GM23338 (cell line): ENCODE data around the gene CACNA1C. TPM values are rescaled to one million over a fixed set of nuclear protein-coding genes. Genes with fewer than 3 reads are reported as not detected.

ENCODE experiments used
- ATAC-seq: fragments of 200-7000 bp; cut with Tn5 transposase; 3 replicates; pipeline ENCODE4 v1.9.1; 2020
- DNase-seq: peaks from one replicate; pipeline ENCODE4 v3.0.0-alpha.2; 2015; ENCODE audit warnings: low spot score
- H2AFZ ChIP-seq: fragments of 200-600 bp; sonication (generic); 2 replicates; pipeline ENCODE4 v1.8.0; 2016; ENCODE audit warnings: antibody characterized with exemption, mild to moderate bottlenecking, moderate library complexity
- H3F3A ChIP-seq: fragments of 200-600 bp; sonication (generic); replicated peaks from 2 replicates; pipeline ENCODE4 v1.8.0; 2017; ENCODE audit warnings: antibody characterized with exemption, mixed run types, low read depth
- H3K27ac ChIP-seq: fragments of 200-600 bp; sonication (generic); 2 replicates; pipeline ENCODE4 v1.6.1; 2016; ENCODE audit warnings: low read depth
- H3K27me3 ChIP-seq: fragments of 200-600 bp; sonication (generic); 2 replicates; pipeline ENCODE4 v1.8.0; 2016; ENCODE audit warnings: mild to moderate bottlenecking, mixed run types, moderate library complexity; ENCODE audit not compliant: insufficient read depth
- H3K36me3 ChIP-seq: fragments of 200-600 bp; sonication (generic); 2 replicates; pipeline ENCODE4 v1.8.0; 2016; ENCODE audit warnings: mild to moderate bottlenecking; ENCODE audit not compliant: insufficient read depth
- H3K4me1 ChIP-seq: fragments of 200-600 bp; sonication (generic); 2 replicates; pipeline ENCODE4 v1.8.0; 2016; ENCODE audit warnings: mild to moderate bottlenecking, moderate library complexity; ENCODE audit not compliant: insufficient read depth
- H3K4me2 ChIP-seq: fragments of 200-600 bp; sonication (generic); 2 replicates; pipeline ENCODE4 v1.7.1; 2017; ENCODE audit warnings: mixed run types
- H3K4me3 ChIP-seq: fragments of 200-600 bp; sonication (generic); 2 replicates; pipeline ENCODE4 v1.6.1; 2016; ENCODE audit warnings: mixed run types
- H3K79me2 ChIP-seq: fragments of 200-600 bp; sonication (generic); replicated peaks from 2 replicates; pipeline ENCODE4 v1.8.0; 2017; ENCODE audit warnings: mild to moderate bottlenecking; ENCODE audit not compliant: insufficient read depth
- H3K9me2 ChIP-seq: fragments of 200-600 bp; sonication (generic); 2 replicates; pipeline ENCODE4 v1.8.0; 2017; ENCODE audit not compliant: insufficient read depth
- H4K20me1 ChIP-seq: fragments of 200-600 bp; sonication (generic); replicated peaks from 2 replicates; pipeline ENCODE4 v1.8.0; 2017; ENCODE audit warnings: mild to moderate bottlenecking; ENCODE audit not compliant: insufficient read depth
- H3K27ac Mint-ChIP-seq: 2 replicates; pipeline ENCODE4 v1.8.0; 2020; ENCODE audit warnings: inconsistent platforms, mild to moderate bottlenecking, moderate library complexity, mixed read lengths
- H3K27me3 Mint-ChIP-seq: 3 replicates; pipeline ENCODE4 v1.8.0; 2022; ENCODE audit warnings: low read depth, mild to moderate bottlenecking, moderate library complexity, mixed read lengths, inconsistent platforms; ENCODE audit not compliant: insufficient read depth, poor library complexity
- H3K36me3 Mint-ChIP-seq: 3 replicates; pipeline ENCODE4 v1.8.0; 2021; ENCODE audit warnings: low read depth, mild to moderate bottlenecking, inconsistent platforms, moderate library complexity, mixed read lengths
- H3K4me1 Mint-ChIP-seq: 3 replicates; pipeline ENCODE4 v1.8.0; 2020; ENCODE audit warnings: mild to moderate bottlenecking, inconsistent platforms, mixed read lengths
- H3K4me3 Mint-ChIP-seq: 3 replicates; pipeline ENCODE4 v1.8.0; 2021; ENCODE audit warnings: moderate library complexity, mild to moderate bottlenecking, inconsistent platforms, mixed read lengths
- H3K9me3 Mint-ChIP-seq: 3 replicates; pipeline ENCODE4 v1.8.0; 2020; ENCODE audit warnings: moderate library complexity, mild to moderate bottlenecking, inconsistent platforms, mixed read lengths
- CREB1 ChIP-seq: fragments of 250-450 bp; sonication (Bioruptor Pico); IDR thresholded peaks from 2 replicates; pipeline ENCODE4 v1.5.0; 2020; ENCODE audit warnings: low read depth, mild to moderate bottlenecking, moderate library complexity
- EZH2 ChIP-seq: fragments of 200-600 bp; sonication (generic); IDR thresholded peaks from one replicate; pipeline ENCODE4 v1.8.0; 2017; ENCODE audit warnings: antibody characterized with exemption, mild to moderate bottlenecking, low read depth; ENCODE audit not compliant: unreplicated experiment
- EZH2phosphoT487 ChIP-seq: fragments of 200-600 bp; sonication (generic); IDR thresholded peaks from one replicate; pipeline ENCODE4 v1.8.1; 2018; ENCODE audit warnings: antibody characterized with exemption; ENCODE audit not compliant: unreplicated experiment
- JUNB ChIP-seq: IDR thresholded peaks from one replicate; pipeline ENCODE4 v1.6.1; 2016; ENCODE audit warnings: antibody characterized with exemption; ENCODE audit not compliant: unreplicated experiment
- NANOG ChIP-seq: IDR thresholded peaks from 2 replicates; pipeline ENCODE4 v1.6.1; 2016; ENCODE audit warnings: antibody characterized with exemption, borderline replicate concordance
- POLR2AphosphoS5 ChIP-seq: IDR thresholded peaks from 2 replicates; pipeline ENCODE4 v1.6.1; 2016; ENCODE audit warnings: antibody characterized with exemption, low read depth
- STAT1 ChIP-seq: IDR thresholded peaks from one replicate; pipeline ENCODE4 v1.6.1; 2016; ENCODE audit warnings: antibody characterized with exemption; ENCODE audit not compliant: unreplicated experiment
- ZNF114 ChIP-seq: fragments of 250-450 bp; sonication (Bioruptor Pico); IDR thresholded peaks from 2 replicates; pipeline ENCODE4 v1.5.0; 2020; ENCODE audit warnings: mild to moderate bottlenecking, moderate library complexity
- ZNF331 ChIP-seq: fragments of 250-450 bp; sonication (Bioruptor Pico); IDR thresholded peaks from 2 replicates; pipeline ENCODE4 v1.5.0; 2020; ENCODE audit warnings: low read depth, mild to moderate bottlenecking, moderate library complexity
- polyA plus RNA-seq: library from polyadenylated mRNA; unstranded; fragments of >200 nt; fragmentation: Nextera tagmentation; extraction: Ambion mirVana; gene quantifications from 2 replicates; pipeline ENCODE4 v1.2.1, GENCODE V29; 2016
- total RNA-seq: library from RNA; depleted of rRNA; stranded (reverse); fragments of >200 nt; shearing (Covaris generic); gene quantifications from 2 replicates; pipeline ENCODE4 v1.2.3, GENCODE V29; 2014
- TF ChIP-seq, protein P1 (sequence below), 2 experiments: fragments of 200-600 bp in 1 of 2; sonication (generic) in 1 of 2; conservative IDR thresholded peaks; 2 replicates each; pipeline versions ENCODE4 v1.5.1 to v1.6.1; 2016 to 2017; ENCODE audit warnings: antibody characterized with exemption in 2 of 2, low read depth in 2 of 2, mild to moderate bottlenecking in 2 of 2, moderate library complexity in 1 of 2
- TF ChIP-seq, protein P2 (sequence below): IDR thresholded peaks from one replicate; pipeline ENCODE4 v1.6.1; 2018; ENCODE audit warnings: antibody characterized with exemption; ENCODE audit not compliant: unreplicated experiment
- TF ChIP-seq, protein P3 (sequence below): IDR thresholded peaks from 2 replicates; pipeline ENCODE4 v1.6.1; 2016; ENCODE audit warnings: antibody characterized with exemption
- TF ChIP-seq, protein P4 (sequence below): fragments of 250-450 bp; sonication (Bioruptor Pico); IDR thresholded peaks from 2 replicates; pipeline ENCODE4 v1.5.0; 2020; ENCODE audit warnings: mild to moderate bottlenecking, moderate library complexity

Gene CACNA1C
- total and polyA plus RNA-seq, 2 experiments from 2014 or later = 0.78 to 2.1 TPM

DNA sequence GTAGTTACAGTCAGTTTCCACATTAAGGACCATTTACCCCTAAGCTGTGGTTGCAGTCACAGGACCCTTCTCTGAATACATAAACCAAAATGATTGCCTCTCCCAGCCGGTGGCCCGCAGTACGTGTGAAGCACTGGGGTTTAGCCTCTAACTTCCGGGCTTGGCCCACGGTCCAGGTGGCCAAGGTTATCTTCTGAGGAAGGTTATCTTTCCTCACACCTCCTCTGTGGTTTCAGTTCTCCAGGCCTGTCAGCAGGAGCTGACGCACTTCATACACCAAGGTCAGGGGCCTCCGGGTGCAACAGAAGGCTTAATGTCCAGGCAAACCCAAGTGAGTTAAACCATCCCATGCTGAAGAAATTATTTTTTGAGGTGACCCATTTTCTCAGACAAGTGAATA, 451.0 kb downstream of the CACNA1C start:
- H3K4me1 ChIP-seq = no peaks in the 10 kb centered on the region
- H3K36me3 Mint-ChIP-seq = no peaks in the 10 kb centered on the region
- TF ChIP-seq NANOG = no peak
- no peak for TF ChIP-seq ZNF114 (CRISPR knock-in tag)
- TF ChIP-seq, protein P1, sequence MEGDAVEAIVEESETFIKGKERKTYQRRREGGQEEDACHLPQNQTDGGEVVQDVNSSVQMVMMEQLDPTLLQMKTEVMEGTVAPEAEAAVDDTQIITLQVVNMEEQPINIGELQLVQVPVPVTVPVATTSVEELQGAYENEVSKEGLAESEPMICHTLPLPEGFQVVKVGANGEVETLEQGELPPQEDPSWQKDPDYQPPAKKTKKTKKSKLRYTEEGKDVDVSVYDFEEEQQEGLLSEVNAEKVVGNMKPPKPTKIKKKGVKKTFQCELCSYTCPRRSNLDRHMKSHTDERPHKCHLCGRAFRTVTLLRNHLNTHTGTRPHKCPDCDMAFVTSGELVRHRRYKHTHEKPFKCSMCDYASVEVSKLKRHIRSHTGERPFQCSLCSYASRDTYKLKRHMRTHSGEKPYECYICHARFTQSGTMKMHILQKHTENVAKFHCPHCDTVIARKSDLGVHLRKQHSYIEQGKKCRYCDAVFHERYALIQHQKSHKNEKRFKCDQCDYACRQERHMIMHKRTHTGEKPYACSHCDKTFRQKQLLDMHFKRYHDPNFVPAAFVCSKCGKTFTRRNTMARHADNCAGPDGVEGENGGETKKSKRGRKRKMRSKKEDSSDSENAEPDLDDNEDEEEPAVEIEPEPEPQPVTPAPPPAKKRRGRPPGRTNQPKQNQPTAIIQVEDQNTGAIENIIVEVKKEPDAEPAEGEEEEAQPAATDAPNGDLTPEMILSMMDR (conservative IDR thresholded peaks at IDR 0.05; ENCODE audit: low read depth in 2 of 2) = no peak
- TF ChIP-seq CREB1 (CRISPR knock-in tag) = no peak
- TF ChIP-seq POLR2AphosphoS5 = no peak
- no peak for TF ChIP-seq EZH2
- TF ChIP-seq, protein P2, sequence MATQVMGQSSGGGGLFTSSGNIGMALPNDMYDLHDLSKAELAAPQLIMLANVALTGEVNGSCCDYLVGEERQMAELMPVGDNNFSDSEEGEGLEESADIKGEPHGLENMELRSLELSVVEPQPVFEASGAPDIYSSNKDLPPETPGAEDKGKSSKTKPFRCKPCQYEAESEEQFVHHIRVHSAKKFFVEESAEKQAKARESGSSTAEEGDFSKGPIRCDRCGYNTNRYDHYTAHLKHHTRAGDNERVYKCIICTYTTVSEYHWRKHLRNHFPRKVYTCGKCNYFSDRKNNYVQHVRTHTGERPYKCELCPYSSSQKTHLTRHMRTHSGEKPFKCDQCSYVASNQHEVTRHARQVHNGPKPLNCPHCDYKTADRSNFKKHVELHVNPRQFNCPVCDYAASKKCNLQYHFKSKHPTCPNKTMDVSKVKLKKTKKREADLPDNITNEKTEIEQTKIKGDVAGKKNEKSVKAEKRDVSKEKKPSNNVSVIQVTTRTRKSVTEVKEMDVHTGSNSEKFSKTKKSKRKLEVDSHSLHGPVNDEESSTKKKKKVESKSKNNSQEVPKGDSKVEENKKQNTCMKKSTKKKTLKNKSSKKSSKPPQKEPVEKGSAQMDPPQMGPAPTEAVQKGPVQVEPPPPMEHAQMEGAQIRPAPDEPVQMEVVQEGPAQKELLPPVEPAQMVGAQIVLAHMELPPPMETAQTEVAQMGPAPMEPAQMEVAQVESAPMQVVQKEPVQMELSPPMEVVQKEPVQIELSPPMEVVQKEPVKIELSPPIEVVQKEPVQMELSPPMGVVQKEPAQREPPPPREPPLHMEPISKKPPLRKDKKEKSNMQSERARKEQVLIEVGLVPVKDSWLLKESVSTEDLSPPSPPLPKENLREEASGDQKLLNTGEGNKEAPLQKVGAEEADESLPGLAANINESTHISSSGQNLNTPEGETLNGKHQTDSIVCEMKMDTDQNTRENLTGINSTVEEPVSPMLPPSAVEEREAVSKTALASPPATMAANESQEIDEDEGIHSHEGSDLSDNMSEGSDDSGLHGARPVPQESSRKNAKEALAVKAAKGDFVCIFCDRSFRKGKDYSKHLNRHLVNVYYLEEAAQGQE = no peak
- TF ChIP-seq, protein P3, sequence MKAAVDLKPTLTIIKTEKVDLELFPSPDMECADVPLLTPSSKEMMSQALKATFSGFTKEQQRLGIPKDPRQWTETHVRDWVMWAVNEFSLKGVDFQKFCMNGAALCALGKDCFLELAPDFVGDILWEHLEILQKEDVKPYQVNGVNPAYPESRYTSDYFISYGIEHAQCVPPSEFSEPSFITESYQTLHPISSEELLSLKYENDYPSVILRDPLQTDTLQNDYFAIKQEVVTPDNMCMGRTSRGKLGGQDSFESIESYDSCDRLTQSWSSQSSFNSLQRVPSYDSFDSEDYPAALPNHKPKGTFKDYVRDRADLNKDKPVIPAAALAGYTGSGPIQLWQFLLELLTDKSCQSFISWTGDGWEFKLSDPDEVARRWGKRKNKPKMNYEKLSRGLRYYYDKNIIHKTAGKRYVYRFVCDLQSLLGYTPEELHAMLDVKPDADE = no peak
- TF ChIP-seq, protein P4, sequence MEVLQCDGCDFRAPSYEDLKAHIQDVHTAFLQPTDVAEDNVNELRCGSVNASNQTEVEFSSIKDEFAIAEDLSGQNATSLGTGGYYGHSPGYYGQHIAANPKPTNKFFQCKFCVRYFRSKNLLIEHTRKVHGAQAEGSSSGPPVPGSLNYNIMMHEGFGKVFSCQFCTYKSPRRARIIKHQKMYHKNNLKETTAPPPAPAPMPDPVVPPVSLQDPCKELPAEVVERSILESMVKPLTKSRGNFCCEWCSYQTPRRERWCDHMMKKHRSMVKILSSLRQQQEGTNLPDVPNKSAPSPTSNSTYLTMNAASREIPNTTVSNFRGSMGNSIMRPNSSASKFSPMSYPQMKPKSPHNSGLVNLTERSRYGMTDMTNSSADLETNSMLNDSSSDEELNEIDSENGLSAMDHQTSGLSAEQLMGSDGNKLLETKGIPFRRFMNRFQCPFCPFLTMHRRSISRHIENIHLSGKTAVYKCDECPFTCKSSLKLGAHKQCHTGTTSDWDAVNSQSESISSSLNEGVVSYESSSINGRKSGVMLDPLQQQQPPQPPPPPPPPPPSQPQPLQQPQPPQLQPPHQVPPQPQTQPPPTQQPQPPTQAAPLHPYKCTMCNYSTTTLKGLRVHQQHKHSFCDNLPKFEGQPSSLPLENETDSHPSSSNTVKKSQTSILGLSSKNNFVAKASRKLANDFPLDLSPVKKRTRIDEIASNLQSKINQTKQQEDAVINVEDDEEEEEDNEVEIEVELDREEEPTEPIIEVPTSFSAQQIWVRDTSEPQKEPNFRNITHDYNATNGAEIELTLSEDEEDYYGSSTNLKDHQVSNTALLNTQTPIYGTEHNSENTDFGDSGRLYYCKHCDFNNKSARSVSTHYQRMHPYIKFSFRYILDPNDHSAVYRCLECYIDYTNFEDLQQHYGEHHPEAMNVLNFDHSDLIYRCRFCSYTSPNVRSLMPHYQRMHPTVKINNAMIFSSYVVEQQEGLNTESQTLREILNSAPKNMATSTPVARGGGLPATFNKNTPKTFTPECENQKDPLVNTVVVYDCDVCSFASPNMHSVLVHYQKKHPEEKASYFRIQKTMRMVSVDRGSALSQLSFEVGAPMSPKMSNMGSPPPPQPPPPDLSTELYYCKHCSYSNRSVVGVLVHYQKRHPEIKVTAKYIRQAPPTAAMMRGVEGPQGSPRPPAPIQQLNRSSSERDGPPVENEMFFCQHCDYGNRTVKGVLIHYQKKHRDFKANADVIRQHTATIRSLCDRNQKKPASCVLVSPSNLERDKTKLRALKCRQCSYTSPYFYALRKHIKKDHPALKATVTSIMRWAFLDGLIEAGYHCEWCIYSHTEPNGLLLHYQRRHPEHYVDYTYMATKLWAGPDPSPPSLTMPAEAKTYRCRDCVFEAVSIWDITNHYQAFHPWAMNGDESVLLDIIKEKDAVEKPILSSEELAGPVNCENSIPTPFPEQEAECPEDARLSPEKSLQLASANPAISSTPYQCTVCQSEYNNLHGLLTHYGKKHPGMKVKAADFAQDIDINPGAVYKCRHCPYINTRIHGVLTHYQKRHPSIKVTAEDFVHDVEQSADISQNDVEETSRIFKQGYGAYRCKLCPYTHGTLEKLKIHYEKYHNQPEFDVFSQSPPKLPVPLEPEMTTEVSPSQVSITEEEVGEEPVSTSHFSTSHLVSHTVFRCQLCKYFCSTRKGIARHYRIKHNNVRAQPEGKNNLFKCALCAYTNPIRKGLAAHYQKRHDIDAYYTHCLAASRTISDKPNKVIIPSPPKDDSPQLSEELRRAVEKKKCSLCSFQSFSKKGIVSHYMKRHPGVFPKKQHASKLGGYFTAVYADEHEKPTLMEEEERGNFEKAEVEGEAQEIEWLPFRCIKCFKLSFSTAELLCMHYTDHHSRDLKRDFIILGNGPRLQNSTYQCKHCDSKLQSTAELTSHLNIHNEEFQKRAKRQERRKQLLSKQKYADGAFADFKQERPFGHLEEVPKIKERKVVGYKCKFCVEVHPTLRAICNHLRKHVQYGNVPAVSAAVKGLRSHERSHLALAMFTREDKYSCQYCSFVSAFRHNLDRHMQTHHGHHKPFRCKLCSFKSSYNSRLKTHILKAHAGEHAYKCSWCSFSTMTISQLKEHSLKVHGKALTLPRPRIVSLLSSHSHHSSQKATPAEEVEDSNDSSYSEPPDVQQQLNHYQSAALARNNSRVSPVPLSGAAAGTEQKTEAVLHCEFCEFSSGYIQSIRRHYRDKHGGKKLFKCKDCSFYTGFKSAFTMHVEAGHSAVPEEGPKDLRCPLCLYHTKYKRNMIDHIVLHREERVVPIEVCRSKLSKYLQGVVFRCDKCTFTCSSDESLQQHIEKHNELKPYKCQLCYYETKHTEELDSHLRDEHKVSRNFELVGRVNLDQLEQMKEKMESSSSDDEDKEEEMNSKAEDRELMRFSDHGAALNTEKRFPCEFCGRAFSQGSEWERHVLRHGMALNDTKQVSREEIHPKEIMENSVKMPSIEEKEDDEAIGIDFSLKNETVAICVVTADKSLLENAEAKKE (CRISPR knock-in tag) = no peak
- TF ChIP-seq ZNF331 (CRISPR knock-in tag) = no peak
- no peak for TF ChIP-seq EZH2phosphoT487
- TF ChIP-seq STAT1 = no peak
- no peak for TF ChIP-seq JUNB
- no peaks in the 10 kb centered on the region; the same call in 1 of the 2 replicates for H3K36me3 ChIP-seq
- H3K4me3 Mint-ChIP-seq = no peak overlapping the region
- ATAC-seq (no peak), DNase-seq (no peak)
- no peaks in the 10 kb centered on the region for H4K20me1 ChIP-seq
- no peak overlapping the region for H2AFZ ChIP-seq
- H3K4me3 ChIP-seq = no peak overlapping the region
- no peaks in the 10 kb centered on the region for H3K79me2 ChIP-seq
- H3K27ac ChIP-seq = no peak overlapping the region
- no peaks in the 10 kb centered on the region for H3K9me3 Mint-ChIP-seq
- 0 out of 3 replicates have a peak, but pooled peaks cover 6% of the 10 kb centered on the region for H3K4me1 Mint-ChIP-seq
- no peaks in the 10 kb centered on the region for H3F3A ChIP-seq
- H3K27me3 Mint-ChIP-seq = peaks cover 5% of the 10 kb centered on the region
- no peaks in the 10 kb centered on the region for H3K9me2 ChIP-seq
- H3K27me3 ChIP-seq = no peaks in the 10 kb centered on the region
- no peak overlapping the region for H3K27ac Mint-ChIP-seq
- H3K4me2 ChIP-seq = no peak overlapping the region
